ENCODE measurements around the gene EFNA5. TPM values are rescaled to one million over a fixed set of nuclear protein-coding genes. Genes with fewer than 3 reads are reported as not detected.

The EFNA5 gene
- polyA plus RNA-seq, 3 donors: 0.01 TPM; not detected in 2

DNA sequence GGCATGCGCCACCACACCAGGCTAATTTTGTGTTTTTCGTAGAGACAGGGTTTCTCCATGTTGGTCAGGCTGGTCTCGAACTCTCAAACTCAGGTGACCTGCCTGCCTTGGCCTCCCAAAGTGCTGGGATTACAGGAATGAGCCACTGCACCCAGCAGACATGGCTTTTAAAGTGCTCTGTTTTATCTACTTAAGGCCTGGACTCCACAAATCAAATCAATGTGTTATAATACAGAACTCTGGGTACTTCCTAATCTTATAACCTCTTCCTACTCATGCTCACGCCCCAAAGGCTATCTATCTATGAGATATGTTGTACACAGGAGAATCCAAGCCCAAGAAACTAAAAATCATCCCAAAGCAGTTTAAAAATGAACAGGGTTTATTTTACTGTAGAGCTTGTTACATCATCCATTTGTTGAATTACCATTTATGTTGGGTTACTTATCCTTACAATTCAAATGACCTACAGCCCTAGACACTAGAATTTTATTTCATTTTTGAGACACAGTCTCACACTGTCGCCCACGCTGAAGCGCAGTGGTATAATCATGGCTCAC, 155.1 kb downstream of the EFNA5 start:
- no peak overlapping the region for H3K4me3 ChIP-seq (replicated peaks in 1 of 3; ENCODE audit: low read depth in 2 of 3, low read length in 3 of 3)
- Mint-ChIP-seq H3K4me3 (no peak overlapping the region), H3K4me1 (no peaks in the 10 kb centered on the region), H3K27me3 (ENCODE audit: low read depth in 3 of 3) (peaks cover 2 to 3% (median 3%) of the 10 kb centered on the region in 3 donors), H3K36me3 (no peaks in the 10 kb centered on the region), H3K27ac (no peak overlapping the region), H3K9me3 (peaks cover 0 to 5% (median 1%) of the 10 kb centered on the region in 7 donors)
- H4K20me1 ChIP-seq (ENCODE audit: insufficient read depth, low read length): no peaks in the 10 kb centered on the region
- H3K4me1 ChIP-seq (ENCODE audit: control insufficient read depth in 1 of 2, insufficient read depth in 2 of 2, low read length in 2 of 2): no peaks in the 10 kb centered on the region
- H3K4me2 ChIP-seq (replicated peaks; ENCODE audit: extremely low read depth, low read length, poor library complexity, severe bottlenecking): no peak overlapping the region
- intact Hi-C loops (cut with micrococcal nuclease): no loop called here
- no peaks in the 10 kb centered on the region for H3K27me3 ChIP-seq (ENCODE audit: control insufficient read depth in 2 of 2, insufficient read depth in 2 of 2, low read length in 2 of 2)
- no peaks in the 10 kb centered on the region for H3K36me3 ChIP-seq (replicated peaks in 1 of 2; ENCODE audit: control insufficient read depth in 1 of 2, insufficient read depth in 2 of 2, low read length in 2 of 2)
- no peaks in the 10 kb centered on the region for H3K79me2 ChIP-seq (ENCODE audit: insufficient read depth, low read length)
- TF ChIP-seq, protein P1, sequence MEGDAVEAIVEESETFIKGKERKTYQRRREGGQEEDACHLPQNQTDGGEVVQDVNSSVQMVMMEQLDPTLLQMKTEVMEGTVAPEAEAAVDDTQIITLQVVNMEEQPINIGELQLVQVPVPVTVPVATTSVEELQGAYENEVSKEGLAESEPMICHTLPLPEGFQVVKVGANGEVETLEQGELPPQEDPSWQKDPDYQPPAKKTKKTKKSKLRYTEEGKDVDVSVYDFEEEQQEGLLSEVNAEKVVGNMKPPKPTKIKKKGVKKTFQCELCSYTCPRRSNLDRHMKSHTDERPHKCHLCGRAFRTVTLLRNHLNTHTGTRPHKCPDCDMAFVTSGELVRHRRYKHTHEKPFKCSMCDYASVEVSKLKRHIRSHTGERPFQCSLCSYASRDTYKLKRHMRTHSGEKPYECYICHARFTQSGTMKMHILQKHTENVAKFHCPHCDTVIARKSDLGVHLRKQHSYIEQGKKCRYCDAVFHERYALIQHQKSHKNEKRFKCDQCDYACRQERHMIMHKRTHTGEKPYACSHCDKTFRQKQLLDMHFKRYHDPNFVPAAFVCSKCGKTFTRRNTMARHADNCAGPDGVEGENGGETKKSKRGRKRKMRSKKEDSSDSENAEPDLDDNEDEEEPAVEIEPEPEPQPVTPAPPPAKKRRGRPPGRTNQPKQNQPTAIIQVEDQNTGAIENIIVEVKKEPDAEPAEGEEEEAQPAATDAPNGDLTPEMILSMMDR (IDR thresholded peaks at IDR 0.05): no peak
- no peaks in the 10 kb centered on the region for H3K9me3 ChIP-seq (replicated peaks in 1 of 2; ENCODE audit: control insufficient read depth in 1 of 2, insufficient read depth in 1 of 2, low read length in 2 of 2)
- H3K9ac ChIP-seq (ENCODE audit: insufficient read depth, low read length, poor library complexity, severe bottlenecking): no peak overlapping the region
- DNase-seq: no peak
- no peak overlapping the region for H2AFZ ChIP-seq (ENCODE audit: insufficient read depth, low read depth, low read length, poor library complexity, severe bottlenecking)
- H3K27ac ChIP-seq (ENCODE audit: low read depth in 1 of 2, low read length in 2 of 2): no peak overlapping the region
- 97% methylated on average over 6 of the region's 7 CpGs for WGBS (ENCODE audit: insufficient coverage)

- H3K4me2 ChIP-seq (replicated peaks; ENCODE audit: extremely low read depth, low read length, poor library complexity, severe bottlenecking): no peak overlapping the region
- H3K4me1 ChIP-seq (ENCODE audit: control insufficient read depth in 1 of 2, insufficient read depth in 2 of 2, low read length in 2 of 2): no peaks in the 10 kb centered on the region
- no peak for DNase-seq
- Mint-ChIP-seq H3K9me3 (peaks cover 0 to 5% (median 1%) of the 10 kb centered on the region in 7 donors), H3K27ac (no peak overlapping the region), H3K4me1 (no peaks in the 10 kb centered on the region), H3K27me3 (ENCODE audit: low read depth in 3 of 3) (peaks cover 2 to 5% (median 3%) of the 10 kb centered on the region in 3 donors), H3K36me3 (no peaks in the 10 kb centered on the region), H3K4me3 (no peak overlapping the region)
- no peak overlapping the region for H3K9ac ChIP-seq (ENCODE audit: insufficient read depth, low read length, poor library complexity, severe bottlenecking)
- no peaks in the 10 kb centered on the region for H4K20me1 ChIP-seq (ENCODE audit: insufficient read depth, low read length)
- no peaks in the 10 kb centered on the region for H3K27me3 ChIP-seq (ENCODE audit: control insufficient read depth in 2 of 2, insufficient read depth in 2 of 2, low read length in 2 of 2)
- no peak overlapping the region for H3K4me3 ChIP-seq (replicated peaks in 1 of 3; ENCODE audit: low read depth in 2 of 3, low read length in 3 of 3)
- intact Hi-C loops (cut with micrococcal nuclease): no loop called here
- H3K9me3 ChIP-seq (replicated peaks in 1 of 2; ENCODE audit: control insufficient read depth in 1 of 2, insufficient read depth in 1 of 2, low read length in 2 of 2): no peaks in the 10 kb centered on the region
- WGBS (ENCODE audit: insufficient coverage): no CpG with 5 or more reads among the region's 2 CpGs
- H2AFZ ChIP-seq (ENCODE audit: insufficient read depth, low read depth, low read length, poor library complexity, severe bottlenecking): no peak overlapping the region
- TF ChIP-seq, protein P1 (IDR thresholded peaks at IDR 0.05): no peak
- no peaks in the 10 kb centered on the region for H3K36me3 ChIP-seq (replicated peaks in 1 of 2; ENCODE audit: control insufficient read depth in 1 of 2, insufficient read depth in 2 of 2, low read length in 2 of 2)
- H3K79me2 ChIP-seq (ENCODE audit: insufficient read depth, low read length): no peaks in the 10 kb centered on the region
- no peak overlapping the region for H3K27ac ChIP-seq (ENCODE audit: low read depth in 1 of 2, low read length in 2 of 2)
Measured at GRCh38 chr5:107514305-107514704, 156.4 kb downstream of the EFNA5 start.

Measured in CD14-positive monocyte (primary cell).